ENCODE data around the gene DSN1. TPM values are rescaled to one million over a fixed set of nuclear protein-coding genes. Genes with fewer than 3 reads are reported as not detected.

DSN1 gene
- total RNA-seq, 1 experiment from 2014 or later: 42.5 TPM

DNA sequence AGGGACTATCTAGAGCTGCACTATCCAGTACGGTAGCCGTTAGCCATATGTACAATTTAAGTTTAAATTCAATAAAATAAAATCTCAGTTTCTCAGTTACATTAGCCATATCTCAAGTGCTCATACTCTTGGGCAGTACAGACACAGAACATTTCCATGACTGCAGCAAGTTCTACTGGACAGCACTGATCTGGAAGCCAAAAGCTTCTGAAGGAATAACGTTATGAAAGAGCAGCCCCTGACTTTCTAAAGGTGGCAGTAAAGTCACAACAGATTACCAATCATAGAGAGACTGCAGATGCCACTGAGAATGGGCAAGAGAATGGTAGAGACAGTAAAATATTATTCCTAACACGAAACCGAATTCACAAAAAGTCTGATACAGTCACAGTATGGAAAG, 64.4 kb downstream of the DSN1 start:
- H3K4me1 Mint-ChIP-seq (ENCODE audit: low read depth, unreplicated experiment): no peaks in the 10 kb centered on the region
- no peaks in the 10 kb centered on the region for H3K27me3 Mint-ChIP-seq (ENCODE audit: unreplicated experiment)
- H3K36me3 Mint-ChIP-seq (ENCODE audit: insufficient read depth, unreplicated experiment): no peaks in the 10 kb centered on the region
- no peaks in the 10 kb centered on the region for H3K9me3 Mint-ChIP-seq (ENCODE audit: low read depth, unreplicated experiment)
- TF ChIP-seq, protein P1, sequence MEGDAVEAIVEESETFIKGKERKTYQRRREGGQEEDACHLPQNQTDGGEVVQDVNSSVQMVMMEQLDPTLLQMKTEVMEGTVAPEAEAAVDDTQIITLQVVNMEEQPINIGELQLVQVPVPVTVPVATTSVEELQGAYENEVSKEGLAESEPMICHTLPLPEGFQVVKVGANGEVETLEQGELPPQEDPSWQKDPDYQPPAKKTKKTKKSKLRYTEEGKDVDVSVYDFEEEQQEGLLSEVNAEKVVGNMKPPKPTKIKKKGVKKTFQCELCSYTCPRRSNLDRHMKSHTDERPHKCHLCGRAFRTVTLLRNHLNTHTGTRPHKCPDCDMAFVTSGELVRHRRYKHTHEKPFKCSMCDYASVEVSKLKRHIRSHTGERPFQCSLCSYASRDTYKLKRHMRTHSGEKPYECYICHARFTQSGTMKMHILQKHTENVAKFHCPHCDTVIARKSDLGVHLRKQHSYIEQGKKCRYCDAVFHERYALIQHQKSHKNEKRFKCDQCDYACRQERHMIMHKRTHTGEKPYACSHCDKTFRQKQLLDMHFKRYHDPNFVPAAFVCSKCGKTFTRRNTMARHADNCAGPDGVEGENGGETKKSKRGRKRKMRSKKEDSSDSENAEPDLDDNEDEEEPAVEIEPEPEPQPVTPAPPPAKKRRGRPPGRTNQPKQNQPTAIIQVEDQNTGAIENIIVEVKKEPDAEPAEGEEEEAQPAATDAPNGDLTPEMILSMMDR (IDR thresholded peaks at IDR 0.05; ENCODE audit: unreplicated experiment): no peak
- no peak overlapping the region for H3K4me3 Mint-ChIP-seq (ENCODE audit: low read depth, unreplicated experiment)
- no TSS peak for BruUV-seq (replicated peaks)
- DNase-seq: no peak
- CTCF ChIA-PET: interaction anchor here (0.5 kb wide), 1 partner anchor 53 kb away, joined by 7 read pairs; no protein-coding TSS in a partner anchor
- intact Hi-C loops (cut with micrococcal nuclease; ENCODE audit: unreplicated experiment): no loop called here
- H3K27ac Mint-ChIP-seq (ENCODE audit: unreplicated experiment): no peak overlapping the region

DNA sequence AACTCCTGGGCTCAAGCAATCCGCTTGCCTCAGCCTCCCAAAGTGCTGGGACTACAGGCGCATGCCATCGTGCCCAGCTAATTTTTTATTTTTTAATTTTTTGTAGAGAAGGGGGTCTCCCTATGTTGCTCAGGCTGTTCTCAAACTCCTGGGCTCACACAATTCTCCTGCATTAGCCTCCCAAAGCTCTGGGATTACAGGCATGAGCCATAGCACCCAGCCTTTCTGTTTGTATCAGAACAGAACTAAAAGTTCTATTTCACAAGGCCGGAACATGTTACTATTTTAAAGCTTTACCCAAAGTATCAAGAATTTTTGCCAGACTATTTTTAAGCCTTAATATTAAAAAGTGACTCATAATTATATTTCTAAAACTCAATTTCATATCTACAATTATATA, 70.0 kb downstream of the DSN1 start:
- intact Hi-C loops (cut with micrococcal nuclease; ENCODE audit: unreplicated experiment): no loop called here
- CTCF ChIA-PET: interaction anchor here (1.3 kb wide), 1 partner anchor 9 kb away, joined by 3 read pairs; no protein-coding TSS in a partner anchor
- no peaks in the 10 kb centered on the region for H3K9me3 Mint-ChIP-seq (ENCODE audit: low read depth, unreplicated experiment)
- no peak overlapping the region for H3K4me3 Mint-ChIP-seq (ENCODE audit: low read depth, unreplicated experiment)
- TF ChIP-seq, protein P1 (IDR thresholded peaks at IDR 0.05; ENCODE audit: unreplicated experiment): no peak
- H3K27ac Mint-ChIP-seq (ENCODE audit: unreplicated experiment): no peak overlapping the region
- no peaks in the 10 kb centered on the region for H3K36me3 Mint-ChIP-seq (ENCODE audit: insufficient read depth, unreplicated experiment)
- H3K4me1 Mint-ChIP-seq (ENCODE audit: low read depth, unreplicated experiment): no peaks in the 10 kb centered on the region
- BruUV-seq (replicated peaks): no TSS peak
- no peaks in the 10 kb centered on the region for H3K27me3 Mint-ChIP-seq (ENCODE audit: unreplicated experiment)
- no peak for DNase-seq

Other genes starting within 250 kb of the DSN1 start
- 7.8 and 10.3 TPM in 2 replicates for gene MYL9, start 232.2 kb downstream of the DSN1 start, total RNA-seq (2022)
- gene TGIF2, start 200.2 kb downstream of the DSN1 start, total RNA-seq (2022): 39.4 and 48.9 TPM in 2 replicates
- gene RAB5IF, start 168.0 kb downstream of the DSN1 start, total RNA-seq (2022): 235 and 250 TPM in 2 replicates
- not detected in 2 replicates for gene SLA2, start 127.6 kb downstream of the DSN1 start, total RNA-seq (2022)
- 16.6 and 18.0 TPM in 2 replicates for gene NDRG3, start 27.7 kb downstream of the DSN1 start, total RNA-seq (2022)
- 1.1 and 1.9 TPM in 2 replicates for gene TLDC2, start 102.4 kb upstream of the DSN1 start, total RNA-seq (2022)
- 54.3 and 93.5 TPM in 2 replicates for gene SAMHD1, start 177.9 kb upstream of the DSN1 start, total RNA-seq (2022)

All from Calu3 (cell line).